ENCODE results near the gene LHX2.

- TF ChIP-seq CTCF (IDR thresholded peaks at IDR 0.05 in 8 of 11, conservative IDR thresholded peaks at IDR 0.05 in 3 of 11) (no peak), POLR2A (IDR thresholded peaks at IDR 0.05) (no peak), POLR2AphosphoS5 (IDR thresholded peaks at IDR 0.05) (no peak)
Measured at GRCh38 chr9:124014956-124015660, 3.5 kb downstream of the LHX2 start.
